Stimulated activated CD8-positive, alpha-beta memory T cell treated with anti-CD3 and anti-CD28 coated beads, Interleukin-2, amount 100 ng/mL, for 1 hour (primary cell): ENCODE data around the gene FCHO2.
"Not testable (repeated sequence)": the region's sequence is repeated elsewhere in the genome, so short reads cannot be mapped to it uniquely, and the experiment has no call there.

Experiments used
- DNase-seq, 2 donors: peaks; one replicate each; pipeline ENCODE4 v3.0.0-alpha.2; 2020; ENCODE audit warnings: low read depth in 2 of 2

FCHO2 gene

GRCh38 chr5:72956324-72957140, 691 bp downstream of the FCHO2 start:
- peak in 1 of 2 donors; percentile 1 for DNase-seq

GRCh38 chr5:72957337-72957736, 1.5 kb downstream of the FCHO2 start:
- DNase-seq = no peak

GRCh38 chr5:72959257-72959656, 3.4 kb downstream of the FCHO2 start:
- DNase-seq = no peak

GRCh38 chr5:72974481-72974880, 18.6 kb downstream of the FCHO2 start:
- not testable (repeated sequence) for DNase-seq

GRCh38 chr5:72976810-72977209, 21.0 kb downstream of the FCHO2 start:
- DNase-seq = not testable (repeated sequence)

GRCh38 chr5:72985719-72986118, 29.9 kb downstream of the FCHO2 start:
- no peak for DNase-seq

GRCh38 chr5:72988769-72989168, 32.9 kb downstream of the FCHO2 start:
- DNase-seq = no peak

GRCh38 chr5:72991394-72991793, 35.6 kb downstream of the FCHO2 start:
- no peak for DNase-seq

GRCh38 chr5:72994578-72994977, 38.7 kb downstream of the FCHO2 start:
- no peak for DNase-seq

- no peak for DNase-seq
Measured at GRCh38 chr5:72996632-72997031, 40.8 kb downstream of the FCHO2 start.

- DNase-seq = no peak
Measured at GRCh38 chr5:72999916-73000315, 44.1 kb downstream of the FCHO2 start.

- DNase-seq = no peak
Measured at GRCh38 chr5:73005886-73006285, 50.0 kb downstream of the FCHO2 start.

GRCh38 chr5:73007051-73007450, 51.2 kb downstream of the FCHO2 start:
- no peak for DNase-seq

- no peak for DNase-seq
Measured at GRCh38 chr5:73008831-73009230, 53.0 kb downstream of the FCHO2 start.

GRCh38 chr5:73011612-73012011, 55.8 kb downstream of the FCHO2 start:
- not testable (repeated sequence) for DNase-seq

- no peak for DNase-seq
Measured at GRCh38 chr5:73018892-73019291, 63.1 kb downstream of the FCHO2 start.

- DNase-seq = no peak
Measured at GRCh38 chr5:73019766-73020165, 63.9 kb downstream of the FCHO2 start.

GRCh38 chr5:73022471-73023169, 66.8 kb downstream of the FCHO2 start:
- no peak for DNase-seq

GRCh38 chr5:73024946-73025544, 69.2 kb downstream of the FCHO2 start:
- DNase-seq = not testable (repeated sequence)

- DNase-seq = no peak
Measured at GRCh38 chr5:73027361-73027760, 71.5 kb downstream of the FCHO2 start.

- DNase-seq = no peak
Measured at GRCh38 chr5:73027816-73028215, 72.0 kb downstream of the FCHO2 start.

GRCh38 chr5:73028991-73029595, 73.3 kb downstream of the FCHO2 start:
- DNase-seq = no peak
